GM12891 (cell line): ENCODE measurements around the gene IL1A.

Experiments used
- DNase-seq: peaks from one replicate; pipeline ENCODE4 v3.0.0; 2011; ENCODE audit warnings: low spot score; ENCODE audit not compliant: insufficient read length
- FAIRE-seq: peaks from 2 replicates; lab custom pipeline; 2011; peaks lifted over from hg19 to GRCh38; lab: Jason Lieb, UNC
- PAX5 ChIP-seq: IDR thresholded peaks from 2 replicates; pipeline ENCODE4 v1.6.1; 2011; ENCODE audit warnings: low read length, moderate library complexity, mild to moderate bottlenecking; ENCODE audit not compliant: insufficient read depth, severe bottlenecking
- POLR2A ChIP-seq: IDR thresholded peaks from 2 replicates; pipeline ENCODE4 v1.6.1; 2011; ENCODE audit warnings: low read depth, low read length, control low read depth
- POLR2AphosphoS5 ChIP-seq: IDR thresholded peaks from 2 replicates; pipeline ENCODE4 v1.6.1; 2011; ENCODE audit warnings: low read depth, low read length, control low read depth
- POU2F2 ChIP-seq: IDR thresholded peaks from 2 replicates; pipeline ENCODE4 v1.6.1; 2011; ENCODE audit warnings: low read depth, mild to moderate bottlenecking, control low read depth, low read length, moderate library complexity
- SPI1 ChIP-seq: IDR thresholded peaks from 2 replicates; pipeline ENCODE4 v1.6.1; 2011; ENCODE audit warnings: low read depth, low read length, control low read depth
- TAF1 ChIP-seq: IDR thresholded peaks from 2 replicates; pipeline ENCODE4 v1.6.1; 2011; ENCODE audit warnings: low read depth, low read length, control low read depth

IL1A gene

DNA sequence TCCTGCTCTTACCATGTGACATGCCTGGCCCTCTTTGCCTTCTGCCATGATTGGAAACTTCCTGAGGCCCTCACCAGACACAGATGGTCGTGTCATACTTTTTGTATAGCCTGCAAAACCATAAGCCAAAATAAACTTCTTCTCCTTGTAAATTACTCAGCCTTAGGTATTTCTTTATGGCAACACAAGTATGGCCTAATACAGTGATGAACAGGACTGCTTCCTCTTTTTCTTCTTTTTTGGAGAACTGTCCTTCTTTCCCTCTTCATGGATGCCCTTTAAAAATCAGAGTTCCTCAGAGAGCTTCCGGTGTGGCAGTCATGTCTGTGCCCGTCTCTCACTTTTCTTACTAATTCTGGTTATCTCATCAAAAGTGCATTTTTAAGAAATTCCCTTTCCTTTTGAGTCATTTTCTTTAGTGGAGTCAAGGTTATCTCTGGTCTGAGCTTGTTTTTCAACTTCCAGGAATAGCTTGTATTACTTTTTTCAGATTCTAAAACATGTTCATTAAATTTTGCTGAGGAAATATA, 9.2 kb upstream of the IL1A start:
- FAIRE-seq, result no peak
- DNase-seq, result no peak
- TF ChIP-seq POLR2A (no peak), SPI1 (0 out of 2 replicates have a peak, but pooled peaks have one; percentile 26)

DNA sequence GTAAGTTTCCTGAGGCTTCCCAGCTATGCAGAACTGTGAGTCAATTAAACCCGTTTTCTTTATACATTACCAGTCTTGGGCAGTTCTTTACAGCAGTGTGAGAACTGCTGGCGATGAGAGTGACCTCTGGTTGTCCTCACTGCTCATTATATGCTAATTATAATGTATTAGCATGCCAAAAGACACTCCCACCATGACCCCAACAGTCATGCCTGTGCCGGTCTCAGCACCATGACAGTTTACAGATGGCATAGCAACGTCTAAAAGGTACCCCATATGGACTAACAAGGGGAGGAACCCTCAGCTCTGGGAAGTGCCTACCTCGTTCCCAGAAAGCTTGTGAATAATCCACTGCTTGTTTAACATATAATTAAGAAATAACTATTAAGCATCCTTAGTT, 8.1 kb upstream of the IL1A start:
- no peak for FAIRE-seq
- no peak for TF ChIP-seq TAF1
- no peak for TF ChIP-seq SPI1
- no peak for DNase-seq

DNA sequence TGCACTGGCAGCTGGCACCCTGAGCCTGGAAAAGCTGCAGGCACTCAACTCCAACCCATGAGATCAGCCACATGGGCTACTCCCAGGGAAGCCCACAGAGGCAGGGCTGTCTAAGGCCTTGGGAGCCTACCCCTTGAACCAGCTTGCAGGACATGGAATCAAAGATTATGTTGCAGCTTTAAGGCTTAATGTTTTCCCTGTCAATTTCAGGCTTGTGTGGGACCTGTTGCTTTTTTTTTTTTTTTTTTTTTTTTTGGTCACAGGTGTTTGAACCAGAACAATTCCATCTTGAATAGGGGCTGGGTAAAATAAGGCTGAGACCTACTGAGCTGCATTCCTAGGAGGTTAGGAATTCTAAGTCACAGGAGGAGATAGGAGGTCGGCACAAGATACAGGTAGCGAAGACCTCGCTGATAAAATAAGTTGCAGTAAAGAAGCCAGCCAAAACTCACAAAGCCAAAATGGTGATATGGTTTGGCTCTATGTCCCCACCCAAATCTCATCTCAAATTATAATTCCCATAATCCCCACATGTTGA, 7.5 kb upstream of the IL1A start:
- no peak for FAIRE-seq
- no peak for TF ChIP-seq POU2F2
- no peak for TF ChIP-seq SPI1
- TF ChIP-seq POLR2AphosphoS5, result no peak
- no peak for TF ChIP-seq POLR2A
- no peak for TF ChIP-seq TAF1
- TF ChIP-seq PAX5, result no peak
- DNase-seq, result no peak

DNA sequence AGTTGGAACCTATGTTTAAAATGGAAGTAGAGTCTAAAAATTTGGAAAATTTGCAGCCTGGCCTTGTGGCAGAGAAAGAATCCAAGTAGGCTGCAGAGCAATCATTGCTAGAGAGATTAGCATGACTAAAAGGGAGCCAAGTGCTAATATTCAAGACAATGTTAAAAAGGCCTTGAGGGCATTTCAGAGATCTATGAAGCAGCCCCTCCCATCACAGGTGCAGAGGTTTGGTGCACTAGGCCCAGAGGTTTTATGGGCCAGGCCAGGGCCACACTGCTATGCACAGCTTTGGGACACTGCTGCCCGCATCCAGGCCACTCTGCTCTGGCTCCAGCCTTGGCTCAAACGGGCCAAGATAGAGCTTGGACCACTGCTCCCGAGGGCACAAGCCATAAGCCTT, 6.7 kb upstream of the IL1A start:
- DNase-seq, result no peak
- FAIRE-seq, result no peak
- TF ChIP-seq POLR2A (no peak), SPI1 (no peak), PAX5 (no peak), TAF1 (no peak), POLR2AphosphoS5 (no peak)

DNA sequence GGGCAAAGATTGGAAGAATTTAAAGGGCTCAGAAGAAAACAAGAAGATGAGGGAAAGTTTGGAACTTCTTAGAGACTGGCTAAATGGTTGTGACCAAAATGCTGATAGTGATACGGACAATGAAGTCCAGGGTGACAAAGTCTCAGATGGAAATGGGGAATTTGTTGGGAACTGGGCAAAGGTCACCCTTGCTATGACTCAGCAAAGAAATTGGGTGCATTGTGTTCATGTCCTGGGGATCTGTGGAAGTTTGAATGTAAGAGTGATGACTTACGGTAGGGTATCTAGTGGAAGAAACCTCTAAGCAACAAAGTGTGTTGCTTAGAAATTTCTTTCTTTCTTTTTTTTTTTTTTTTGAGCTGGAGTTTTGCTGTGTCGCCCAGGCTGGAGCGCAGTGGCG, 6.0 kb upstream of the IL1A start:
- FAIRE-seq (no peak), DNase-seq (no peak)
- TF ChIP-seq POLR2A (no peak), PAX5 (no peak), POLR2AphosphoS5 (no peak), POU2F2 (no peak), SPI1 (no peak), TAF1 (no peak)

DNA sequence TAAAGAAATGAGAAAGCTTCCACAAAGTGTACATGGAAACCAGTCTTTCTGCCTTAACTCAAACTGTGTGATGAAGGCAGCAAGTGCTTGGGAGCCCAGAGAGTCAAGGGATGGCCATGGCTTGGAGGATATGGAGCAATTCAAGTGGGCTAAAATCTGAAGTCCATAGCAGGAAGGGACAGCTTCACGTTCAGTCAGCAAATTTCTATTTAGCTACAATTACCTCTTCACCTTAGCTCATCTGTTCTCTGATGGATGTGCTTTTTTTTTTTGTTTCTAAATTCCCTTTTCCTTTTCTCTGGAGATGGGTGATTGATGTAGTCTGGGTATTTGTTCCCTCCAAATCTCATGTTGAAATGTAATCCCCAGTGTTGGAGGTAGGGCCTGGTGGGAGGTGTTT, 4.9 kb upstream of the IL1A start:
- no peak for FAIRE-seq
- TF ChIP-seq POLR2AphosphoS5 (no peak), POU2F2 (no peak), PAX5 (no peak), TAF1 (no peak), POLR2A (no peak), SPI1 (no peak)

DNA sequence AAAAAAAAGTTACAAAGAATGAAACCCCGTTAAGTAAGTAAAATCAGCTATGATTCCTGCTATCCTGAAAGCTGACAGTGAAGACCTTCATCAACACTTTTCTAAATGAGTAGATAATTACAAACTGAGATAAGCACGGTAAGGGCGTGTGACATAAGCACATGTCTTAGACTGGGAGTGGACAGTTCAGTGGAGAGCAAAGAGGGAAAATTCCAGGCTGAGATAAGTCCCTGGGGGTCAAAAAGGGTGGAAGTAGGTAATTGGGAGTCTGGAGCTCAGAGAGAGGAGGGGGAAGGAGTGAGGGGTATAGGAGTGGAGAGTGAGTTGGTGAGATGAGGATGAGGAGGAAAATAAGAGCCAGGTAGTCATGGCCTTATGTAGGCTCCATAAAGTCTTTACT, 4.4 kb upstream of the IL1A start:
- TF ChIP-seq POU2F2 (no peak), PAX5 (no peak), POLR2AphosphoS5 (no peak), POLR2A (no peak), SPI1 (no peak), TAF1 (no peak)
- FAIRE-seq (no peak), DNase-seq (no peak)

More for the DNA sequence above, 4.9 kb upstream of the IL1A start:
- DNase-seq, result no peak

DNA sequence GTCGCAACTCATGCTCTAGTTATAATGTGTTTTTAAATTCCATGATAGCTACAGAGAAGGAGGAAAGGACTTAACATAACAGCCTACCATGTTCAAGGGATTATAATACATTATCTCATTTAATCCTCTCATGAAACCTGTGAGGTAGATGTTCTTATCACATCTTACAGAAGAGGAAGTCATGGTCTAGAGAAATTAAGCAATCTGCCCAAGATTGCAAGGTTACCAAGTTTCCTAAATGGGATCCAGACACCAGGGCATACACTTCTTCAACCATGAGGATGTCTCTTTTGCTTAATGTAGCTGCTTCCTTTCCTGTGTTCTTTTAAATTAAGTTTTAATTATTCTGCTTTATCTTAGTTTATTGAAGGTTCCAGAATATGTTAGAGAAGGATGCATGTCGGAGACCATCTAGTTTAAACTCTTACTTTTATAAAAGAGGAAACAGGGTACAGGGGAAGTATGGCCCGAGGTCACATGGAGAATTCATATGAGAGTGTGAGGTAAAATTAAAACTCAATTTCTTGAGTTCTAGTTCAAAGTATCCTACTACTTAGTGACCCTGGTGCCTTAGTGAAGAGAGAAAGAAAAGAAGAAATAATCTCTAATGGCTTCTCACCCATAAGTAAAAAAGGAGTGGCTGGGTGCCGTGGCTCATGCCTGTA, 3.6 kb upstream of the IL1A start:
- no peak for FAIRE-seq
- no peak for DNase-seq
- TF ChIP-seq PAX5, result no peak
- TF ChIP-seq SPI1, result no peak
- TF ChIP-seq POU2F2, result no peak
- TF ChIP-seq POLR2AphosphoS5, result no peak
- no peak for TF ChIP-seq TAF1
- TF ChIP-seq POLR2A, result no peak

DNA sequence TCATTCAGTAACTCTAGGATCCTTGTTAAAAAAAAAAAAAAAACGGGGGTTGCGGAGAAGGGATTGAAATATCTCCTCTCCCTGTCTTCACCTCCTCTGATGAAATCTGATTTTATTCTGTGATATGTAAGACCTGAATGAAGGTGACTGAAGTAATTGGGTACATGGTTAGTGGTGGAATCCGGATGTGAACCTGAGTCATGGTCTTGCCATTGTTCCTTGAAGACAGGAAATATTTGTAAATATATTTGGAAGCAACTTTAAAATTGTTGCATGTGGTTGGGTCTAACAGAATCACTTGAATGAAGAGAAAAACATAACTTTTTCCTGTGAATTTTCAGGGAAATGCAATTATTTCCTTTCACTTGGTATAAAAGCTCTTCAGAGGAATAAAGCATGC, 3.0 kb upstream of the IL1A start:
- FAIRE-seq (no peak), DNase-seq (no peak)
- TF ChIP-seq POU2F2, result no peak
- TF ChIP-seq PAX5, result no peak
- TF ChIP-seq POLR2A, result no peak
- no peak for TF ChIP-seq POLR2AphosphoS5
- TF ChIP-seq TAF1, result no peak
- no peak for TF ChIP-seq SPI1

DNA sequence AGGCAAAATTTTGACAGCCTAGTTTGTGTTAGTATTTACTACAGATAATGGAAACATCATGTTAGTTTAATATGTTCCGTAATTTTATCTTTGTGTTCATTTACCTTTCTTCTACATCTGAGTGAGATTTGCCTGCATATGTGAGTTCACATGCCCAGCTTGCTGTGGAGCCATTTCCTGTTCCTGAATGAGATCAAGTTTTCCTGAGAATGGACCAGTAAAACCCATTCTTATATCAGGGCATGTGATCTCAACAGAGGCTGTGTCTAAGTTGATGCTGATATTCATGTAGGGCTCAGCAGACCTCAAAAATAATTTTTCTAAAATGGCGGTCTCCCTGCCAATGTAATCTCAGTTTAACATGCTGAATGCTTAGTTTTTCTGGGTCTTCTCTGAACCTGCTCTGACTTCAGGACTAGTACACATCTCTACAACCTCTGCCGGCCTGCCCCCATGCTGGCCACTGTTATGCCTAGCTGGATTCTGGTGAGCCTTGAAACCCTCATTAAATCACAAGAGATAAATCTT, 1.0 kb downstream of the IL1A start:
- peak; percentile 88 for FAIRE-seq
- no peak for DNase-seq
- TF ChIP-seq POLR2AphosphoS5, result no peak

DNA sequence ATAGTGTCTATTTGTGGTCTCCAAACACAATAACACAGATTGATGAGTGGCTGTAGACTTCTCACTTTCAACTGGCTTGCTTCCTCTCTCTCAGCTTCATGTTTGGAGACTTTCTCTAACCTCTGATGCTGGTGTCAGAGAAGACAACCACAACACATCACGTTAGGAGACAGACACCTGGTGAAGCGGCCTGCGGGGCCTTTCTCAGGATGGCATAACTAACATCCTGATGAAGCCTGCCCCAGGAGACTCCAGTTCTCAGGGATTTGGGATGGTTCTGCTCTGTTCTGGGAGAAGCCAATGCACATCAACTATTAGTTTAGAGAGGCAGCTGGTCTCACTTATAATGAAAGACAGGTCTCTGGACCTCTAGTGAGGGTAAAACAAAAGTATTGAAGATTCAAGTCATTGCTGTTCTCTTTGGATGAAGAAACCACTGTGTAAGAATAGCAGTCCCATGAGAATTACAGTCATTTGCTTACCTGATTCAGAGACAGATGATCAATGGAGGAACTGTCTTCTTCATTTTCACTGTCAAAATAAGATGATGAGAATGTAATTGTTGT, 2.0 kb downstream of the IL1A start:
- no peak for DNase-seq
- FAIRE-seq, result peak; percentile 85
- TF ChIP-seq POLR2A, result no peak
- peak; percentile 53 for TF ChIP-seq SPI1
